ENCODE data around the gene FBLN1.

- TF ChIP-seq, protein P1, sequence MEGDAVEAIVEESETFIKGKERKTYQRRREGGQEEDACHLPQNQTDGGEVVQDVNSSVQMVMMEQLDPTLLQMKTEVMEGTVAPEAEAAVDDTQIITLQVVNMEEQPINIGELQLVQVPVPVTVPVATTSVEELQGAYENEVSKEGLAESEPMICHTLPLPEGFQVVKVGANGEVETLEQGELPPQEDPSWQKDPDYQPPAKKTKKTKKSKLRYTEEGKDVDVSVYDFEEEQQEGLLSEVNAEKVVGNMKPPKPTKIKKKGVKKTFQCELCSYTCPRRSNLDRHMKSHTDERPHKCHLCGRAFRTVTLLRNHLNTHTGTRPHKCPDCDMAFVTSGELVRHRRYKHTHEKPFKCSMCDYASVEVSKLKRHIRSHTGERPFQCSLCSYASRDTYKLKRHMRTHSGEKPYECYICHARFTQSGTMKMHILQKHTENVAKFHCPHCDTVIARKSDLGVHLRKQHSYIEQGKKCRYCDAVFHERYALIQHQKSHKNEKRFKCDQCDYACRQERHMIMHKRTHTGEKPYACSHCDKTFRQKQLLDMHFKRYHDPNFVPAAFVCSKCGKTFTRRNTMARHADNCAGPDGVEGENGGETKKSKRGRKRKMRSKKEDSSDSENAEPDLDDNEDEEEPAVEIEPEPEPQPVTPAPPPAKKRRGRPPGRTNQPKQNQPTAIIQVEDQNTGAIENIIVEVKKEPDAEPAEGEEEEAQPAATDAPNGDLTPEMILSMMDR (IDR thresholded peaks at IDR 0.05), result no peak
- no peak for TF ChIP-seq POLR2AphosphoS5 (IDR thresholded peaks at IDR 0.05)
Measured at GRCh38 chr22:45478108-45478771, 24.4 kb upstream of the FBLN1 start.
